NCI-H748 (cell line): Measurements from ENCODE around the gene UGT3A2.
A peak's percentile ranks its signal among the peaks of the same experiment; 100 is the strongest.

Source experiments
- DNase-seq: peaks from one replicate; lab custom pipeline; 2025; ENCODE audit not compliant: unreplicated experiment; lab: John Stamatoyannopoulos, UW

The UGT3A2 gene

DNA sequence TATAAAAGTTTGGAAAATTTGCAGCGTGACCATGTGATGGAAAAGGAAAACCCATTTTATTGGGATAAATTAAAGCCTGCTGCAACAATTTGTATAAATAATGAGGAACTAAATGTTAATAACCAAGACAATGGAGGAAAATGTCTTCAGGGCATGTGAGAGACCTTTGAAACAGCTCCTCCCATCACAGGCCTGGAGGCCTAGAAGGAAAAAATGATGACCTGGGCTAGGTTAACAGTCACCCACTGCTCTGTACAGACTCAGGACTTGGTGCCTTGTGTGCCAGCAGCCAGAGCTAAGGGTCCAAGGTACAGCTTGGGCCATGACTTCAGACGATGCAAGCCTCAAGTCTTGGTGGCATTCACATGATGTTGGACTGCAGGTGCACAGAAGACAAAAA is 53.5 kb downstream of the UGT3A2 start:
- no peak for DNase-seq

DNA sequence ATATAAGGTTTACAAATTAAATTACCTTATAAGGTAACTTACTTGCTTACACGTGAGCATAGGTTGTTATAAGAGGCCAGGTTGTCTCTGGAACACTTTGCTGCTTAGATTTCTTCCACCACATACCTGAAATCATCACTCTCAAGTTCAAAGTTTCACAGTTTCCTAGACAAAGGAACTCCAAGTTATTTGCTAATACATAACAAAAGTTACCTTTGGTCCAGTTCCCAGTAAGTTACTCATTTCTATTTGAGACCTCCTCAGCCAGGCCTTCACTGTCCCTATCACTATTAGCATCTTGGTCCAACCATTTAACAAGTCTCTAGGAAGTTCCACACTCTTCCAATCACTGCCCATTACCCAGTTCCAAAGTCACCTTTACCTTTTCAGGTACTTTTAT is 57.0 kb downstream of the UGT3A2 start:
- no peak for DNase-seq

DNA sequence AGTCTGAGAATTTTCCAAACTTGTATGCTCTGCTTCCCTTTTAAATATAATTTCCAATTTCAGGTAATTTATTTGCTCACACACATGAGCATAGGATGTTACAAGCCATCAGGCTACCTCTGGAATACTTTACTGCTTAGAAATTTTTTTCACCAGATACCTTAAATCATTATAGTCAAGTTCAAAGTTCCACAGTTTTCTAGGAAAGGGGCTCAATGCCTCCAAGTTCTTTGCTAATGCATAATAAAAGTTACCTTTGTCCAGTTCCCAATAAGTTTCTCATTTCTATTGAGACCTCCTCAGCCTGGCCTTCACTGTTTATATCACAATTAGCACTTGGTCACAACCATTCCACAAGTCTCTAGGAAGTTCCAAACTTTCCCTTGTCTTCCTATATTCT is 59.3 kb downstream of the UGT3A2 start:
- DNase-seq: no peak

DNA sequence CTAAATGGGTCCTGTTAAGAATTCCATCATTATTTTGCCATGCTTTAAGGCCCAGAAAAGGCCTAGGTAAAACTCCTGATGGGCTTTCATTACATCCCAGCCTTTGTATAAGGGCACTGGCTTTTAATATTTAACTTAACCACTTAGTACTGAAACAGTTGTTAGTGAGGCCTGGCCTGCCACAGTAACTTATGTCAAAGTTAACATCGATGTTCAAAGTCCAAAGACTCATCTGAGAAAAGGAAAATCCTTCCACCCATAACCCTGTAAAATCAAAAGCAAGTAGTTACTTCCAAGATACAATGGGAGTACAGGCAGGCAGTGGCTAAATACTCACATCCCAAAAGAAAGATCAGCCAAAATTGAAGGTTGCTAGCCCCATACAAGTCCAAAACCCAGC is 60.5 kb downstream of the UGT3A2 start:
- no peak for DNase-seq

DNA sequence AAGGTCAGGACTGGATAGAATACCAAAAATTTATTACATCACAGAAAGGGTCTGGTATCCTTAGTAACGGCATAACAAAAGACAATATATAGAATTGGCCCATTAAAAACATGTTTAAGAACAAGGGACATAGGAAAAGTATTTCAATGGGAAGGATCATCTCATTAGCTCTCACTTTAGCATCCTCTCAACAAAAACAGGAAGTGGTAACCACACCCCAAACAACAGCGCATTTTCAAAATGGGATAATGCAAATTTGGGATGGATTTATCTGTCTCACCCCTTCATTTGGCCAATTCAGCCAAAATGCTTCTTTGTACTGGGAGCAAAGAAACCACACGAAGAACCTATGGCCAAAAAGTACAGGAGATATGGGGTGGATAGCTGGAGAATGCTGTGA is 65.7 kb downstream of the UGT3A2 start:
- DNase-seq: no peak

DNA sequence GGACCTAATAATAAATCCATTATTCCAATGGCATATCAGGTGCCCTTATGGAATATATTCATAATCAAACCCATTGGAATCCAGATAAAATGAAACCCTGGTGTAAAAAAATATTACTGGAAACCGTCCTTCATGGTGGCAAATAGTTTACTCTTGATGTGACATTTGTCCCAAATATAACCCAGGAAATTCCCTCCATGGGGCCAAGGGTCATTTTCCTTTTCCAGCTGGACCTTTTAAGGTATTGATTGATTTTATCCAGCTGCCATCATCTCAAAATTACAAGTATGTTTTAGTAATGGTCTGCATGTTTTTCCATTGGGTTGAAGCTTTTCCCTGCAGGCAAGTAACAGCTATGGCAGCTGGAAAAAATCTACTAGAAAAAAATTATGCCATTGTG is 67.1 kb downstream of the UGT3A2 start:
- no peak for DNase-seq

DNA sequence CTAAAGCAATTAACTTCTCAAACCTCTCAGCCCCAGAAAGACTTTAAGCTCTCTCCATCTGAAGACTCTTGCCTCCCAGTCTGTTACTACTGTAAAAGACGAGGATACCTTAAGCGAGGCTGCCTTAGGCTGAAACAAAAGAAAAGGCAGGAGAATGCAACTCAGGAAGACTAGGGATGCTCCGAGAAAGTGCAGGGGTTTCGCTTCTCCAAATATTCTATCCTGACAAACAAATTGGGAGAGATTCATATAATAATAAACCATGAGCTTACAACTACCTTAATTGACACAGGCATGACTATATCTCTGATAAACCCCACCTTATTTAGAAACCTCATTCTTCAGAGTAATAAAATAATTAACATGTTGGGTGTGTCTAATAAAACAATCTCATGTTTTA is 70.6 kb downstream of the UGT3A2 start:
- no peak for DNase-seq

DNA sequence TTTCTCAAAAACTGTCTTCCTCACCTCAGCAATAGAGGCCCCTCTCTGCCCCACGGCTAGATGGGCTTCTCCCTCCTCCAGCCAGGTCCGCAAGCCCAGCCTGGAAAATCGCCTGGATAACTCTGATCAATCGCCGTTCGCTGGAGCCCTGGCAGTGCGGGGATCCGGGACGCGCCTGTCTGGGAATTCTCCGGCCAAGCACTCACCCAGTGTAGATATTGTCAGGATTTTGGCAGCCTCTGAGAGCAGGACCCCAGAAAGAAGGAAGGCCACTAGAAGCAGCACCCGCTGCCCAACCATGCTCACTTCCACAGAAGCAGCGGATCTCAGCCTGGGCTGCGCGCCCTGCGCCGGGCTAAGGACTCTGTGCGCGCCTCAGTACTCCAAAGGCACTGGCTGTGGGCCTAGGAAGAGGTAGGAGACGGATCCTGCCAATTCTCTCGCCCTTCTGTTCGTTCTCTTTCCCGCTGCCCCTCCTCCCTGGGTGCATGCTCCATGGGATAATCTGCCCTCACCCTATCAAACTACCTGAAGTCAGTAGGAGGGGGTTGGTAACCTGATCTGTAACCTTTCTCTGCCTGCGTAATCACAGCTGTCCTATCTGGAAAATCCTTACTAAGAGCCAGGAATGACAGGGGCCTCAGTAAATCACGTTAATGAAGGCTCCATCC is 75.6 kb downstream of the UGT3A2 start, which contains the start of gene UGT3A1:
Gene UGT3A1, minus strand, starts transcription at position 450 of the 671 bp plus-strand sequence. Its CDS starts 150 bp downstream, at position 300.
- DNase-seq: peak; percentile 82

DNA sequence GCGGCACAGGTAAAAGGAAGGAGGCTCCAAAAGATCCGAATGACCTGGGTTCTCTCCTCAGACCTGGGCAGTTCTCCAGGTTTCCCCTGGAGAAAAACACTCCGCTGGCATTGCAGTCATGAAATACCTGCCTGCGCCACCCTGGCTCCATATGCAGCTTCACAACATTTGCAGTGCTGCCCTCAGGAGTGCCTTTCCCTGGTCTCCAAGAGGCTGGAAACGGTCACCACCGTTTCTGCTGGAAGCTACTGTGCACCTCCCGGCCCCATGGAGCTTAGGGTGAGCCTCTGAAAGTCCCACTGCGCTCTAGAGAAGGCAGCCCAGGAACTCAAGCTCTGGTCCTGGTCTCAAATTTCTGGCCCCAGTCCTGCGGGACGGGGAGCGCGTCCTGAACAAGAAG is 76.2 kb downstream of the UGT3A2 start:
- no peak for DNase-seq

DNA sequence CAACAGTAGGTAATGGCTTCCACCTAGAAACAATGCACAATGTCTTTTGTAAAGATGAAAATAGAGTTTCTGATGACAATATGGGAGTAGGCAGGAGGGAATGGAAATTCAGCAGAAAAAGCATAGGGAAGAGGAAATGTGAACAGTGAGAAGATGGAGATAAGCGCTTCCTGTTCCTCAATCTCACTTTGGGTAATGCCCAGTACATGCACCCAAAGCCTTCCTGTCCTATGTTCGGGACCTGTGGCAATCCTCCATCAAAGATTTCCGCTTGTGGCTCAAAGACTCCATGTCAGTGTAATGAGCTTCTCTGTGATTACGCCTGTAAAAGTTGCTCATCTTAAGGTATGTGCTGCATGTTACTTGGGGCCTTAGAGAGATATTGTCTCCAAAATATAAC is 78.2 kb downstream of the UGT3A2 start:
- no peak for DNase-seq

DNA sequence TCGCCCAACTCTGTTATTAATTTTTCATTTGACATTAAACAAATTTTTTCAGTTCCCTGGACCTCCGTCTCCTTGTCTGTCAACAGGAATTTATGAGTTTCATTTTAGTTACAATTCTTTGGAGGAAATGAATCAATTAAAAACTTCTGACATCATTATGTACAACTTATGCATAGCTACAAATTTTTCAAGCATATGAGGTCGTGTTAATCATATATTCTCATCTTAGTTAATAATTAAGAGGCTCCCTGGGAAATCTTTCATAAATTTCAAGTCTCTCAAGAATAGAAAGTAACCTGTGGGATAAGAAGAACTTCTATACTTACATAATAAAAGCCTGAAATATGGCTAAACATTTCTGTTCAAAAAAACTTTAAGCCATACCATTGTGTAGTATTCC is 78.9 kb downstream of the UGT3A2 start:
- no peak for DNase-seq
